22Rv1 (cell line): Measurements from ENCODE around the gene NF1.

ENCODE experiments used
- ZFX ChIP-seq: fragments of 450-650 bp; IDR thresholded peaks from 2 replicates; pipeline ENCODE4 v1.6.1; 2017; ENCODE audit warnings: antibody characterized with exemption, borderline replicate concordance
- TF ChIP-seq, protein P1 (sequence below): fragments of 450-650 bp; IDR thresholded peaks from 2 replicates; pipeline ENCODE4 v1.5.1; 2017; ENCODE audit warnings: mild to moderate bottlenecking

- TF ChIP-seq, protein P1, sequence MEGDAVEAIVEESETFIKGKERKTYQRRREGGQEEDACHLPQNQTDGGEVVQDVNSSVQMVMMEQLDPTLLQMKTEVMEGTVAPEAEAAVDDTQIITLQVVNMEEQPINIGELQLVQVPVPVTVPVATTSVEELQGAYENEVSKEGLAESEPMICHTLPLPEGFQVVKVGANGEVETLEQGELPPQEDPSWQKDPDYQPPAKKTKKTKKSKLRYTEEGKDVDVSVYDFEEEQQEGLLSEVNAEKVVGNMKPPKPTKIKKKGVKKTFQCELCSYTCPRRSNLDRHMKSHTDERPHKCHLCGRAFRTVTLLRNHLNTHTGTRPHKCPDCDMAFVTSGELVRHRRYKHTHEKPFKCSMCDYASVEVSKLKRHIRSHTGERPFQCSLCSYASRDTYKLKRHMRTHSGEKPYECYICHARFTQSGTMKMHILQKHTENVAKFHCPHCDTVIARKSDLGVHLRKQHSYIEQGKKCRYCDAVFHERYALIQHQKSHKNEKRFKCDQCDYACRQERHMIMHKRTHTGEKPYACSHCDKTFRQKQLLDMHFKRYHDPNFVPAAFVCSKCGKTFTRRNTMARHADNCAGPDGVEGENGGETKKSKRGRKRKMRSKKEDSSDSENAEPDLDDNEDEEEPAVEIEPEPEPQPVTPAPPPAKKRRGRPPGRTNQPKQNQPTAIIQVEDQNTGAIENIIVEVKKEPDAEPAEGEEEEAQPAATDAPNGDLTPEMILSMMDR: no peak
- TF ChIP-seq ZFX: no peak
These were observed 162.2 kb downstream of the NF1 start for GRCh38 chr17:31256936-31257335.
